ENCODE results near the gene MAMDC4.
A peak's percentile ranks its signal among the peaks of the same experiment; 100 is the strongest.
"Not testable (repeated sequence)": the region's sequence is repeated elsewhere in the genome, so short reads cannot be mapped to it uniquely, and the experiment has no call there.

The MAMDC4 gene

DNA sequence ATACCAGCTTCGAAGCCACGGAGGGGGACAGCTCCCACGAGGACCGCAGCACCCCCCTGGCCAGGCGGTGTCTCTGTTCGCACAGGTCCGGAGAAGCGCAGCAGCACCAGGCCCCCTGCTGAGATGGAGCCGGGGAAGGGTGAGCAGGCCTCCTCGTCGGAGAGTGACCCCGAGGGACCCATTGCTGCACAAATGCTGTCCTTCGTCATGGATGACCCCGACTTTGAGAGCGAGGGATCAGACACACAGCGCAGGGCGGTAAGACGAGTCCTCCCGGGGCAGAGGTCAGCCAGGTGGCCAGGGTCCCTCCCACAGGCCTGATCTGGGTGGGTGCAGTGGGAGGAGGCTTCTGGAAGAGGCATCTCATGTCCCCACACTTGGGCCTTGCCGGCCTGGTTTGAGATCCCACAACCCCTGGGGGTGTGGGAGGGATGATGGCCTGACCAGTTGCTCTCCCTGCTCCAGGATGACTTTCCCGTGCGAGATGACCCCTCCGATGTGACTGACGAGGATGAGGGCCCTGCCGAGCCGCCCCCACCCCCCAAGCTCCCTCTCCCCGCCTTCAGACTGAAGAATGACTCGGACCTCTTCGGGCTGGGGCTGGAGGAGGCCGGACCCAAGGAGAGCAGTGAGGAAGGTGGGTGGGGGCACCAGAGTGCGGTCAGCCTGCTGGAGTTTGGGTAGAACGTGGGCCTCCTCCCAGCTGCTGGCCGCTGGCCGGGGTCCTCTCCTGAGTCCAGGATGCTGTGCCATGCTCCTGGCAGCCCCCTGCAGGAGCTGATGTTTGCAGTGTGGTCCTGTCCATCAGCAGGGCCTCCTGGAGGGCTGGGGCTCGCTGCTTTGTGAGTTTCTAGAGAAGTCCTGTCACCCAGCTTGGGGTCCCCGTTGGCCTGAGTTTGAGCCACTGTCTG is 12.7 kb upstream of the MAMDC4 start:
- no peak for DNase-seq (ENCODE audit: low spot score)

DNA sequence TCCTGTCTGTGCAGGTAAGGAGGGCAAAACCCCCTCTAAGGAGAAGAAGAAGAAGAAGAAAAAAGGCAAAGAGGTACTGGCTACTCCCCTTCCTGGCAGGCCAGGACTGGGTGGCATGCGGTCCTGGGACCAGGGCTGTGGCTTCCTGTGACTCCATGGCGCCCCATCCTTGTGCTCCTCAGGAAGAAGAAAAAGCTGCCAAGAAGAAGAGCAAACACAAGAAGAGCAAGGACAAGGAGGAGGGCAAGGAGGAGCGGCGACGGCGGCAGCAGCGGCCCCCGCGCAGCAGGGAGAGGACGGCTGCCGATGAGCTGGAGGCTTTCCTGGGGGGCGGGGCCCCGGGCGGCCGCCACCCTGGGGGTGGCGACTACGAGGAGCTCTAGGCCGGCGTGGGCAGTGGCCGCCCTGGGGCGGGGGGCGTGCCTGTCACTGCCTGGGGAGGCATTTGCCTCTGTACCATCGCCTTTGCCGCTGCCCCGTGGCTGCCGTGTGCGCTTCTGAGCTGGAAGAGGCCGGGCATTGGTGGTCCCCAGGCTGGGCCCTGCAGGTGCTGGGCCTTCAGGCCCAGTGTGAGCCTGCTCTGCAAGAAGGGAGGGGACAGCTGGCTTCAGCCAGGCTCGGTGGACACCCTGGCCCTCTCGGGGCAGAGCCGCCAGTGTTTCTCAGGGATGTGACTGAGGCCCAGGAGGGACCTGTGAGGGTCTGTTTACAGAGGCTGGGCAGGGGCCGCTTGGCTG is 11.8 kb upstream of the MAMDC4 start:
- no peak for DNase-seq (ENCODE audit: low spot score)

DNA sequence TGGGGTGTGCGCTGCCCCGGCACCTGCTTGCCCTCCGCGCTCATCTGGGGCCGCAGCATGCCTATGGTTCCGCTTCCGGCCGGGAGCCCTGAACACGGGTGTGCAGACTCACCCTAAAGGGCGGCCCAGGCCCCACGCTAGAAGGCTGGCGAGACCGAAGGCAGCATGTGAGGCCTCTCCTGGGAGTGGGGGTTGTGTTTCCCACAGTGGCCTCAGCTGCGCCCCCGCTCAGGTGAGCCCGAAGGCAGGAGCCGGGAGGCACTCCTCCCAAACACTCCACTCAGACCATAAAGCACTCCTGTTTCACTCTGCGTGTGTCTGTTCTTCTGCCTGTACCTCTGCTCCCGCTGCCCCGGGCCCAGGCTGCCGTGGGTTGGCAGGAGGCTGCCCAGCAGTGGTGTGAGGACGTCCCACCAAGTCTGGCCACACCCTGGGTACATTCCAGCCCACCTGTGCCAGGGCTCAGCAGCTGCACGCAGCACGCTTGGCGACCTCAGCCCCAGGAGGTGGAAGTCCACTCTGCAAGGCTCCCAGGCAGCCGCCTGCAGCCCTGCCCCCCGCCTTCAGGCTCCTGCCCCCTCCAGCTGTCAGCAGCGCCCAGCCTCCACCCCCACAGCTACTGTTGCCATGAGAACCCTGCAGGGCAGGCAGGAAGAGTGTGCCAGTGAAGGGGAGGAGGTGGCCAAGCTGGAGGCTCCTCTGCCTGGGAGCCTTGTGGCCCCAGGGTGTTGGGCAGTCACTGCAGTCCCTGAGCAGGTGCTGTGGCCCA is 11.1 kb upstream of the MAMDC4 start:
- peak; percentile 45 for DNase-seq (ENCODE audit: low spot score)

DNA sequence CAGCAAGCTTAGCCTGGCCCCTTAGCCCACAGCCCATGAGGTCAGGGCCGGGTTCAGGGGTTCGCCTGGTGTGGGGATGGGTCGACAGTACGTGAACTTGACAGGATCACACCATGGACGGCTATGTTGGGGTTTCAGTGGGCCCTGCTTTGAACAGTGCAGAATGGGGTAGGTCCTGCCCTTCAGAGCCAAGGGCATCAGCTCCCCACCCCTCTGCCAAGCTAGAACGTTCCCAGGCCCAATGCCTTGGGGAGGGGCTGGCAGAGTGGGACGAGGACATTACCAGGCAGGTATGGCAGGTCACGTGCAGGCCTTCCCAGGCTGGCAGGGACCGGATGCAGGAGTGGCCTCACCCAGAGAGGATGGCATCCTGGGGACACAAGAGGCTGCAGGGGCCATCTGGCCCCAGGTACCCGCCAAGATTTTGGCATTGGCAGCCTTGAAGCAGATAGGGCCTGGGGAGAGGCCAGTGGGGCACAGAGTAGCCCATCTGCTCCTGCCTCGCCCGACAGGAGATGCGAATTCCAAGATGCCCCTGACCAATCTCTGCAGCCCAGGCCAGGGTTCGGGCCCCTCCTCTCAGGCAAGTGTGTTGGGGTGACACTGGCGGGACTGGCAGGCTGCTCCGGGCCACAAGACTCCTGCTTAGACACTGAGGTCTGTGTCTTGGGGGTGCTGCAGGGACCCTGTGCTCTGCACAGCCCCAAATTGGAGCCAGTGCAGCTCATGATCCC is 10.3 kb upstream of the MAMDC4 start:
- DNase-seq (ENCODE audit: low spot score): not testable (repeated sequence)

DNA sequence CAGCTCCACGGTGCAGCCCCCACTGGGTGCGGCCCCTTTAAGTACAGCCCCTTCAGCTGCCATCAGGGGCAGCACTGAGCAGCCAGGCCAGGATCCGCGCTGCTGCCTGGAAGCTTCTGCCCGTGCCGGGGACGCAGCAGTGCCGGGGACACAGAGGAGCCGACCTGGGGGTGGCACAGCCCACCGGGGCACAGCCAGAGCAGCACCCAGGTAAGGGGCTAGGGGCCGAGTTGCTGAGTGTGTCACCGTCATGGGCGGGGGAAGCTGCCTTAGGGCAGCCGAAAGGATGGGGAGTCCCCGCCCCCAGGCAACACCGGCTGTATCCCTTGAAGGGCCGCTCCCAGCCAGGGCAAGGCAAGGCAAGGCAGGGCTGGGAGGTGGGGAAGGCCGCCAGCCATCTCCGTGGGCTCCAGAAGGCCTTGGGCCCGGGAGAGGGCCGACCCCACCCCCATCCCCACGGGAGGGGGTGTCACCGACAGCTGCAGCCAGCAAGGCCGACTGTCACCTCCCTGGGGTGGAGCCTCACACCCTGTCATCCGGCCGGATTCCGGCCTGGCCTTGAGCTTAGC is 9.7 kb upstream of the MAMDC4 start, which contains the start of gene AJM1:
Gene AJM1 (plus strand): TSS at position 99 of the 569 bp plus-strand sequence. CDS start 1,937 bp downstream, outside the sequence.
- DNase-seq (ENCODE audit: low spot score): peak; percentile 87

DNA sequence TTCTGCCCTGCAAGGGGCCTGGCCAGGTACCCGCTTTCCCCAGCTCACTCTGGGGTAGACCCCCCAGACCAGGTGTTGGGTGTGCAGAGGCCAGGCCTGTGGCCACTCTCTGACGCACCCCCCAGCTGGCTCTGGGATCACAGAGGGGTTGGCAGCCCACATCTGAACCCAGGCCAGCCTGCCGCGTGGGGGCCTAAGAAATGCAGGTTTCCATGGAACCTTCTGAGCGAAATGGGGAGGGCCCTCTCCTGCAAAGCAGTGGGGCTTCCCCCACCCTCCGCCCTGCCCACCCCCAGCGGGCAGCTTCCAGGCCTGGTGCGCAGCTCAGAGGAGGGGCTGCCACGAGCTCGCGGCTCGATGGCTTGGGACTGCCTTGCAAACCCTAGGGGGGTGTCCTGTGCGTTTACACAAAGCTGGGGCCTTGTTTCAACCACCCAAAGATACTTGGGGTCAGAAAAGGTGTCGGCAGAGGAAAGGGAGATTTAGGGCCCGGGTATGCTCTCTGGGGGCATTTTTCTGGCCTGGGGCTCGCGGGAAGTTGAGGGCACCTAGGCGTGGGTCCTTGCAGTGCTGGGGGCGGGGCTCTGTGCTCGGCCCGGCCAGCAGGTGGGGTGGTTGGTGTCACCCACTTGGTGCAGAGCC is 8.9 kb upstream of the MAMDC4 start:
- not testable (repeated sequence) for DNase-seq (ENCODE audit: low spot score)

DNA sequence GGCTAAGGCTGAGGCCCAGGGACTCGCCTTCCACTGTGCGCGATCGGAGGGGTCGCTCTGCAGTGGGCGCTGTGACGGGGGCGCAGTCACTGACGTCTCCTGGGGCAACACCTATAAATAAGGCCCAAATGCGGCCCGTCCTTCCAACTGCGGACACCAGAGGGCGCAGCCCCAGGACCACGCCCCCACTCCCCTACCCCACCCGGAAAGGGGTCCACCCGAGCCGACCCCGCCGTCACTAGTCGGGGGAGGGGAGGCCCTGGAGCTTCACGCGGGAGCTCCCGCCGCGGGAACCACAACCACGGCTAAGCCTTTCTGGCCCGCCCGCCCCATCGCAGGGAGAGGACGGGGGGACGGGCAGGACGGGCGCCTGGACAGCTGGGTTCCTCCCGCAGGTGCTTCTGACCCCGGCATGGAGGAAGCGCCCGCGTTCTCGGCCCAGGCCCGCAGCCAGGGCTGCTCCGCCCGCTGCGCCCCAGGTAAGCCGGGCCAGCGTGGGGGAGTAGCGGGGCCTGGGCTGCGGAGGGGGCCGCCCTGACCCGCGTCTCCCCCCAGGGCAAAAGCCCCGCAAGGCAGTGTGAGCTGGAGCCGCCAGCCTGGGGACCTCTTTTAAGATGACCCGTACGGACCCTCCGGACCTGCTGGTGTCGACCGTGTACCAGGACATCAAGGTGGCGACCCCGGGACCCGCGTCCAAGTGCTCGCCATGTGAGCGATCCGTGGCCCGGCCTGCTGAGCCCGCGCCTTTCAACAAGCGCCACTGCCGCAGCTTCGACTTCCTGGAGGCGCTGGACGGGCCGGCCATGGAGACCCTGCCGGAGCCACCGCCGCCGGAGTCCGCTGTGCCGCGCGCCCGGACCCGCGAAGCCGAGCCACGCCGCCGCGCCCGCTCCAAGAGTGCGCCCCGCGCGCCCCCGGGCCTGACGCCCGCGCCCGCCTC is 8.1 kb upstream of the MAMDC4 start:
- DNase-seq (ENCODE audit: low spot score): not testable (repeated sequence)

DNA sequence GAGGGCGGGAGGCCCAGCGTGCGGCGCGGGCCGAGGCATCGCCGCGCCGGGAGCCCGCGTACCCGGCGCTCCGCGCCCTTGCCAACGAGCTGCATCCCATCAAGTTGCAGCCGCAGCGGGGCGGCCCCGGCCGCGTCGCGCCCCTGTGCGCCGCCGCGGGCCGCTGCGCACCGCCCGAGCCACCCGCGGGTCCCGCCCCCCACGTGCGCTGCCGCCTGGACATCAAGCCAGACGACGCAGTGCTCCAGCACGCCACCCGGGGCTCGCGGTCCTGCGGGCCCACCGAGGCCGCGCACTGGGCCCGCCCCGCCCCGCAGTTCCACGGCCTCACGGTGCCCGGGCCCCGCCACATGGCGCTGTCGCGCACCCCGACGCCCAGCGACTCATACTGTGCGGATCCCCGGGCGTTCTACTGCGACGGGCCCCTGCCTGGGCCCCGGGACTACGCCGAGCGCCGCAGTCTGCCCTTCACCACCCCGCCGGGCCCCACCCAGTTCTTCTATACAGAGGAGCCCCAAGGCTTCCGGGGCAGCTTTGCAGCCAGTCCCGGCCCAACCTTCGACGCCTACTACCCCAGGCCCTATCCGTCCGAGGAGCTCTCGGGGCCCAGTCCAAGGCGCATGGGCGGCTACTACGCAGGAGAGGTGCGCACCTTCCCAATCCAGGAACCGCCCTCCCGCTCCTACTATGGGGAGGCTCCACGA is 7.2 kb upstream of the MAMDC4 start:
- DNase-seq (ENCODE audit: low spot score): no peak

DNA sequence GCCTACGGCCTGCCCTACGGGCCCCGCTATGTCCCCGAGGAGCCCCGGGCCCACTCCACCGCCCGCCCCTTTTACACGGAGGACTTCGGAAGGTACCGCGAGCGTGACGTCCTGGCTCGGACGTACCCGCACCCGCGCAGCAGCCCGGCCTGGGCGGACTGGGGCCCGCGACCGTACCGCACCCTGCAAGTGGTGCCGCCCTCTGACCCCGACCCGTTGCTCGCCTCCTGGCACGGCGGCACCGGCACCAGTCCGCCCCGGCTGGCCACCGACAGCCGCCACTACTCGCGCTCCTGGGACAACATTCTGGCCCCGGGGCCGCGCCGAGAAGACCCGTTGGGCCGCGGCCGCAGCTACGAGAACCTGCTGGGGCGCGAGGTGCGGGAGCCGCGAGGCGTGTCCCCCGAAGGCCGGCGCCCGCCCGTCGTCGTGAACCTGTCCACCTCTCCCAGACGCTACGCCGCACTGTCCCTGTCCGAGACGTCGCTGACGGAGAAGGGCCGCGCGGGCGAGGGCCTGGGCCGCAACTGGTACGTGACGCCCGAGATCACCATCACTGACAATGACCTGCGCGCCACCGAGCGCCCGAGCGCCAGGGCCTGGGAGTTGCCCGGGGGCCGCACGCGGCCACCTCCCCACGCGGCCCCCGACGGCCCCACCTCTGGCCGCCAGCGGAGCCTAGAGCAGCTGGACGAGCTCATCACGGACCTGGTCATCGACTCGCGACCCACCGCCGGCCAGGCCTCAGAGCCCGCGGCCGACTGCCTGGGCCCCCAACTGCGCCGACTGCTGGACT is 6.5 kb upstream of the MAMDC4 start:
- DNase-seq (ENCODE audit: low spot score): no peak

DNA sequence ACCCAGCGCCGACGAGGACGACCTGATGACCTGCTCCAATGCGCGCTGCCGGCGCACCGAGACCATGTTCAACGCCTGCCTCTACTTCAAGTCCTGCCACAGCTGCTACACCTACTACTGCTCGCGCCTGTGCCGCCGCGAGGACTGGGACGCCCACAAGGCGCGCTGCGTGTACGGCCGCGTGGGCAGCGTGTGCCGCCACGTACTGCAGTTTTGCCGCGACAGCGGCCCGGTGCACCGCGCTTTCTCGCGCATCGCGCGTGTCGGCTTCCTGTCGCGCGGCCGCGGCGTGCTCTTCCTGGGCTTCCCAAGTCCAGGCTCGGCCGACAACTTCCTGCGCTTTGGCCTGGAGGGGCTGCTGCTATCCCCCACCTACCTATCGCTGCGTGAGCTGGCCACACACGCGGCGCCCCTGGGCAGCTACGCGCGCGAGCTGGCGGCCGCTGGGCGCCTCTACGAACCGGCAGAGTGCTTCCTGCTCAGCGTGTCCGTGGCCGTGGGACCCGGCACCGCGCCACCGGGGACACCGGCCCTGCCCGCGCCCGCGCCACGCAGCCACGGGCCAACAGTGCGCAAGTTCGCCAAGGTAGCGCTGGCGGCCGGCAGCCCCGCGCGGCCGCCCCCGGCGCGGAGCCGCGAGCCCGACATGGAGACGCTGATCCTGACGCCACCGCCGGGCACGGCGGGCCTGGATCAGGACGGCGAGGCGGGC is 5.6 kb upstream of the MAMDC4 start:
- no peak for DNase-seq (ENCODE audit: low spot score)

DNA sequence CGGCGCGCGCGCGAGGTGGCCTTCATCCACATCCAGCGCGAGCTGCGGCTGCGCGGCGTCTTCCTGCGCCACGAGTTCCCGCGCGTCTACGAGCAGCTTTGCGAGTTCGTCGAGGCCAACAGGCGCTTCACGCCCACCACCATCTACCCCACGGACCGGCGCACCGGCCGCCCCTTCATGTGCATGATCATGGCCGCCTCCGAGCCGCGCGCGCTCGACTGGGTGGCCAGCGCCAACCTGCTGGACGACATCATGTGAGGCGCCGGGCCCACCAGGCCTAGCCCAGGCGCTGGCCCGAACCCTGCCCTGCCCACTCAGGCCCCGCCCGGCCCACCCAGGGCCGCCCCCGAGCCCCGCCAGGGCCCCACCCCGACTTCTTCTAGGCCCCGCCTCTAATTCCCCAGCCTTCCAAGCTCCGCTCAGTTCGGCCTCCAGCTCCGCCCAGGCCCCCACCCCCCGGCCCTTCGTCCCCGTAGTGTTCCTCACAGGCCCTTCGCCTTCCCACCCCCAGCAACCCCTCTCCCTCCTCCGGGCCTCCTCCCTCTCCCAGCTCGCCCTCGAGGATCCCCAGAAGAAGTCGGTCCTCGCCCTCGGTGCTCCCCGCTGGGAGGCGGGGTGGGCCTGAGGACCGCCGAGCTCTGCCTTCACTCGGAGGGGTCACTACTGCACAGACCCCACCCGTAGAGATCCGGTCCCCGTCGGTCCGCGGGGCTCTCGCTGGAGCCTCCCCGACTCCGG is 4.9 kb upstream of the MAMDC4 start:
- DNase-seq (ENCODE audit: low spot score): peak; percentile 75

DNA sequence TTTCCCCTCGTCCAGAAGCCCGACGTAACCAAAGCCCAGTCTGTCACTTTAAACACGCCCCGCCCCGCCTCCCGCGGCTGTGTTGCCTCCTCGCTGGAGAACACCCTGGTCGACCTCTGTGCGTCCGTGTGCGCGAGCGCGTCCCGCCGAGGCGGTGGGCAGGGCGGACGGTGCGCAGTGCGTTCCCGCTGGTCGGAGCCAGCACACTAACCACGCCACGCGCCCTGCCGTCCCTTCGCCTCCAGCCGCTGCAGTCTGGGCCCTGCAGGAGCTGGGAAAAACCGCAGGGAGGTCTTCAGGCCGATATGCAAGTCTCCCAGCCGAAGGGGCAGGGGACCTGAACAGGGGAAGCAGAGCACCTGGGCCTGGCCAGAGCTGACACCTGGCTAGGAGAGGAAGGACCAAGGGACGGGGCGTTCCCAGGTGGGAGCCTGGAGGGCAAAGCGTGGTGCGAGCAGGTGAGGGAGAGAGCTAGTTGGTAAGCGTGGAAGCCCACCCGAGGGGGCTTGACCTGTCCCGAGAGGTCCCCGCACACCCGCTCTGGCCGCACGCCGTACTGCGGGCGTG is 4.2 kb upstream of the MAMDC4 start:
- peak; percentile 87 for DNase-seq (ENCODE audit: low spot score)

DNA sequence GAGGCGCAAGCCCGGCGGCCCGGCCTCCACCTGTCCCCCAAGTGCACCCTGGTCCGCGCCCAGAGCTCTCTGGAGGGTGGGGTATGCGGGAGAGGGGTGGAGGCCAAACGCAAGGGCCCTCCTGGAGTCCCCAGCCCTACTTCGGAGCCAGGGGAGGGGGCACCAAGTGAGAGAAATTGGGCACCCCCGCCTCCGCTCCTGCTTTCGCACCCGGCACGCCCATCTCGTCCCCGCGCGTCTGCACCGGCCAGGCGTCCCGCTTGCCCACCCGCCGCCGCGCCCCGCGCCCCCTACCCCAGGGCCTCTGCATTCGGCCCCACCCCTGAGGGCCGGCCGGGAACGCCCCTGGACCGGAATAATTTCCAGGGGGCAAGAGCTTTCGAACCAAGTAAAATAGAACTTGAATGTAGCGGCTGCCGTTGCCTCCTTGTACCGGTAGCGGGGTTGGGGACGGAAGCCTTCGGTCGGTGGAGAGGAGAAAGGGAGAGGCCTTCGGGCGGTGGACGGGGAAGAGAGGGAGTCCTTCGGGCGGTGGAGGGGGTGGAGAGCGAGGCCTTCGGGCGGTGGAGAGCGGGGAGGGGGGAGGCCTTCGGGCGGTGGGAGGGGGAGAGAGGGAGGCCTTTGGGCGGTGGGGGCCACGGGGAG is 3.6 kb upstream of the MAMDC4 start:
- DNase-seq (ENCODE audit: low spot score): peak; percentile 81

DNA sequence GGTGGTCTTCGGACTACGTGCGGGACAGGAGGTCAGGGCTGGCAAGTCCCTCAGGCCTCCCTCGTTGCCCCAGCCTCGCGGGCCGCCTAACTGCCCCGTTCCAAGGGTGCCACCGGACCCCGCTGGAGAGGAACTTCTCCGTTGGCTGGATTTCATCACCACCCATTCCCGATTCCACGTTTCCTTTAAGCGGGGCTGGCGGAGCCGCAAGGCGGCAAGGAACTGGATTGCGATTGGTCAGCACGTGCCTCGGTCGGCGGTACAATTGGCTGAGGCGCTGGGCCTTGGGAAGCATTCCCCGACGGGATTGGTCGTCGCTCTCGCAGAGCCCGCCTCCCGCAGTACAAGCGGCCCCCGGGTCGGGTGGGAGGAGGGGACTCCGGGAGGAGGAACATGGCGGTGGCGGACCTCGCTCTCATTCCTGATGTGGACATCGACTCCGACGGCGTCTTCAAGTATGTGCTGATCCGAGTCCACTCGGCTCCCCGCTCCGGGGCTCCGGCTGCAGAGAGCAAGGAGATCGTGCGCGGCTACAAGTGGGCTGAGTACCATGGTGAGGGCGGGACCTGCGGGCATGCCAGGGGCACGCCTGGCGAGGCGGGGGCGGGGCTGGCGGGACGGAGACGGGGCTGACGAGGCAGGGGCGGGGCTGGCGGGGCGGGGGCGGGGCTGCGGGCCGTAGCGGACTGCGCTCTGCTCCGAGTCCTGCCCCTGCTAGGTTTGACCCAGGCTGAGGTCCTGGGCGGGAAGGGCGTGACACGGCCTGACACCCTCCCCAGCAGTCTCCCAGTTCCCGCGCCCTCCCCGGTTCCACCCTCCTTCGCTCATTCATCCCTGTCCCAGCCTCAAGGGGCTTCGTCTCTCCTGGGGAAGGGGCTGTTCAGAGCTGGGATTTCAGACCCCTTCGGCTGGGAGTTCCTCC is 2.8 kb upstream of the MAMDC4 start, which contains the start of gene PHPT1:
Gene PHPT1 (plus strand): TSS at position 372 of the 922 bp plus-strand sequence. CDS start 22 bp downstream, at position 394.
- peak; percentile 100 for DNase-seq (ENCODE audit: low spot score)

Data from GM03348 (cell line).